Left kidney (tissue), 2 donors: Measurements from ENCODE around the gene NKAIN2. TPM values are rescaled to one million over a fixed set of nuclear protein-coding genes. Genes with fewer than 3 reads are reported as not detected.
"Not testable (repeated sequence)": the region's sequence is repeated elsewhere in the genome, so short reads cannot be mapped to it uniquely, and the experiment has no call there.

Source experiments
- DNase-seq: peaks from one replicate; pipeline ENCODE4 v3.0.0-alpha.2; 2013
- polyA plus RNA-seq: library from polyadenylated mRNA; unstranded; fragments of 120-200 nt; gene quantifications from one replicate; pipeline ENCODE4 v1.2.1, GENCODE V29; 2013; ENCODE audit not compliant: insufficient read length

NKAIN2 gene
- polyA plus RNA-seq, 1 donor = 20.6 TPM

GRCh38 chr6:124080483-124080882, 276.8 kb downstream of the NKAIN2 start:
- DNase-seq = no peak

GRCh38 chr6:124090491-124090890, 286.8 kb downstream of the NKAIN2 start:
- DNase-seq = no peak

GRCh38 chr6:124099520-124099919, 295.9 kb downstream of the NKAIN2 start:
- no peak for DNase-seq

- DNase-seq = no peak
These were observed 306.8 kb downstream of the NKAIN2 start for GRCh38 chr6:124110514-124110913.

GRCh38 chr6:124119596-124119995, 315.9 kb downstream of the NKAIN2 start:
- DNase-seq = no peak

- DNase-seq = no peak
These were observed 320.0 kb downstream of the NKAIN2 start for GRCh38 chr6:124123617-124124209.

- no peak for DNase-seq
These were observed 327.6 kb downstream of the NKAIN2 start for GRCh38 chr6:124131259-124131658.

GRCh38 chr6:124131779-124132178, 328.1 kb downstream of the NKAIN2 start:
- no peak for DNase-seq

GRCh38 chr6:124132256-124132655, 328.6 kb downstream of the NKAIN2 start:
- no peak for DNase-seq

- DNase-seq = no peak
These were observed 339.2 kb downstream of the NKAIN2 start for GRCh38 chr6:124142852-124143251.

- DNase-seq = no peak
These were observed 339.8 kb downstream of the NKAIN2 start for GRCh38 chr6:124143435-124143834.

GRCh38 chr6:124147621-124148020, 344.0 kb downstream of the NKAIN2 start:
- no peak for DNase-seq

- DNase-seq = no peak
These were observed 344.7 kb downstream of the NKAIN2 start for GRCh38 chr6:124148236-124148957.

- DNase-seq = no peak
These were observed 346.0 kb downstream of the NKAIN2 start for GRCh38 chr6:124149646-124150045.

- no peak for DNase-seq
These were observed 354.4 kb downstream of the NKAIN2 start for GRCh38 chr6:124158024-124158423.

GRCh38 chr6:124163676-124164075, 360.0 kb downstream of the NKAIN2 start:
- DNase-seq = no peak

- no peak for DNase-seq
These were observed 360.7 kb downstream of the NKAIN2 start for GRCh38 chr6:124164343-124164742.

- DNase-seq = not testable (repeated sequence)
These were observed 363.6 kb downstream of the NKAIN2 start for GRCh38 chr6:124167249-124167648.

GRCh38 chr6:124190256-124190655, 386.6 kb downstream of the NKAIN2 start:
- no peak for DNase-seq

GRCh38 chr6:124193132-124193531, 389.5 kb downstream of the NKAIN2 start:
- DNase-seq = no peak

GRCh38 chr6:124197148-124197547, 393.5 kb downstream of the NKAIN2 start:
- no peak for DNase-seq

- DNase-seq = no peak
These were observed 395.6 kb downstream of the NKAIN2 start for GRCh38 chr6:124199286-124199685.

- no peak for DNase-seq
These were observed 397.0 kb downstream of the NKAIN2 start for GRCh38 chr6:124200661-124201060.
